ENCODE data around the gene CPA5. TPM values are rescaled to one million over a fixed set of nuclear protein-coding genes. Genes with fewer than 3 reads are reported as not detected.

The CPA5 gene
- total RNA-seq, 2 donors from 2014 or later: not detected

DNA sequence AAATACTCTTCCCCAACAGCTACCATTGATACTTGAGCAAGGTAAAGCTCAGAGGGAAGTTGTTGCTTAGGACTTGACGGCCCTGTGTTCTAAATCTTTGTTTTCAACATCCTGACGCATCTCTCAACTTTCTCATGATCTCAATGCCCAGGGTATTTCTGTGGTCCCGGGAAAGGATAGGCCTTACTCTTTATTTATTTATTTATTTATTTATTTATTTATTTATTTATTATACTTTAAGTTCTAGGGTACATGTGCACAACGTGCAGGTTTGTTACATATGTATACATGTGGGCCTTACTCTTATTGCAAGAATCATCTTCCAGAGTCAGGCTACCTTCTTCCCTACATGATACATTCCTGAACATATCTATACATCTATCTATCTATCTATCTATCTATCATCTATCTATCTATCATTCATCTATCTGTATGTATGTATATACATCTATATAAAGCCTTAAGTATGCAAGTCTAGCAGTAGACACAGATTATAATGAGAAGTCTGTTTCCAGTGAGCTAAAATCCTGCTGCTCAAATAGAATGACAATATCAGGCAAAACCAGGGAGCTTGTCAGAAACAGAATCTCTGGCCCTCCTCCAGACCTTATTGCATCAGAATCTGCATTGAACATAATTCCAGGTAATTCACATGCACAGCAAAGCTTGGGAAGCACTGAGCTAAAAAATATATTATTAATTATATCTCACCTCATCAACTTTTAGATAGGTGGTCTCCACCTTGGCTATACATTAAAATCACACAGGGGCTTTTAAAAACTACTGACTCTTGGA, 12.2 kb upstream of the CPA5 start:
- peak; percentile 43 for ATAC-seq
- peaks cover 31% of the 10 kb centered on the region for H3K4me1 ChIP-seq
- no peaks in the 10 kb centered on the region for H3K9me3 ChIP-seq
- no peak for DNase-seq
- TF ChIP-seq CTCF (IDR thresholded peaks at IDR 0.05): no peak
- no peak for TF ChIP-seq POLR2A (IDR thresholded peaks at IDR 0.05)
- no peaks in the 10 kb centered on the region for H3K36me3 ChIP-seq (replicated peaks in 1 of 2; ENCODE audit: insufficient read depth in 1 of 2, low read depth in 2 of 2)
- intact Hi-C loops (cut with DNase I): no loop called here
- H3K27me3 ChIP-seq: no peaks in the 10 kb centered on the region
- peak overlapping the region in 1 of 4 donors; percentile 14 for H3K27ac ChIP-seq
- WGBS, 2 donors: 94 to 99% methylated on average over 4 of the region's 4 CpGs
- no peak overlapping the region for H3K4me3 ChIP-seq

GRCh38 chr7:130333832-130334231, 10.8 kb upstream of the CPA5 start:
- H3K9me3 ChIP-seq: no peaks in the 10 kb centered on the region
- TF ChIP-seq CTCF (IDR thresholded peaks at IDR 0.05) (no peak), POLR2A (IDR thresholded peaks at IDR 0.05) (no peak)
- ATAC-seq (no peak), DNase-seq (no peak)
- 87 to 91% methylated on average over 2 of the region's 2 CpGs for WGBS, 2 donors
- H3K4me3 ChIP-seq: no peak overlapping the region
- H3K36me3 ChIP-seq (replicated peaks in 1 of 2; ENCODE audit: insufficient read depth in 1 of 2, low read depth in 2 of 2): no peaks in the 10 kb centered on the region
- intact Hi-C loops (cut with DNase I): no loop called here
- H3K27ac ChIP-seq: no peak overlapping the region
- H3K27me3 ChIP-seq: no peaks in the 10 kb centered on the region
- peaks cover 31% of the 10 kb centered on the region for H3K4me1 ChIP-seq

- peak; percentile 54 for ATAC-seq
- Histone ChIP-seq H3K4me1 (peaks cover 31% of the 10 kb centered on the region), H3K36me3 (replicated peaks in 1 of 2; ENCODE audit: insufficient read depth in 1 of 2, low read depth in 2 of 2) (no peaks in the 10 kb centered on the region), H3K27me3 (no peaks in the 10 kb centered on the region), H3K4me3 (no peak overlapping the region), H3K9me3 (no peaks in the 10 kb centered on the region), H3K27ac (no peak overlapping the region)
- DNase-seq: peak in 1 of 4 donors; percentile 24
- 46 to 63% methylated on average over 6 of the region's 6 CpGs for WGBS, 2 donors
- TF ChIP-seq CTCF (IDR thresholded peaks at IDR 0.05) (no peak), POLR2A (IDR thresholded peaks at IDR 0.05) (no peak)
- intact Hi-C loops (cut with DNase I): no loop called here
These were observed 10.3 kb upstream of the CPA5 start for GRCh38 chr7:130334274-130334673.

GRCh38 chr7:130337410-130337971, 7.1 kb upstream of the CPA5 start:
- Histone ChIP-seq H3K36me3 (replicated peaks in 1 of 2; ENCODE audit: insufficient read depth in 1 of 2, low read depth in 2 of 2) (no peaks in the 10 kb centered on the region), H3K4me1 (peaks cover 23% of the 10 kb centered on the region), H3K9me3 (no peaks in the 10 kb centered on the region), H3K27me3 (no peaks in the 10 kb centered on the region), H3K4me3 (no peak overlapping the region), H3K27ac (no peak overlapping the region)
- intact Hi-C loops (cut with DNase I): no loop called here
- DNase-seq: no peak
- WGBS, 2 donors: 74 to 80% methylated on average over 1 to 6 of the region's 6 CpGs
- TF ChIP-seq CTCF (IDR thresholded peaks at IDR 0.05): no peak
- TF ChIP-seq POLR2A (IDR thresholded peaks at IDR 0.05): no peak
- ATAC-seq: no peak

All from body of pancreas (tissue), 4 donors.